GM21737 (cell line): ENCODE results near the gene WASF3.

ENCODE experiments used
- ATAC-seq: cut with Tn5 transposase; IDR thresholded peaks from one replicate; pipeline ENCODE4 v1.9.1; 2021; ENCODE audit warnings: mild to moderate bottlenecking, moderate library complexity; ENCODE audit not compliant: unreplicated experiment

The WASF3 gene

GRCh38 chr13:26541678-26542568 lies 15.6 kb upstream of the WASF3 start:
- ATAC-seq, result no peak

- no peak for ATAC-seq
These were observed 12.8 kb upstream of the WASF3 start for GRCh38 chr13:26544707-26545106.

DNA sequence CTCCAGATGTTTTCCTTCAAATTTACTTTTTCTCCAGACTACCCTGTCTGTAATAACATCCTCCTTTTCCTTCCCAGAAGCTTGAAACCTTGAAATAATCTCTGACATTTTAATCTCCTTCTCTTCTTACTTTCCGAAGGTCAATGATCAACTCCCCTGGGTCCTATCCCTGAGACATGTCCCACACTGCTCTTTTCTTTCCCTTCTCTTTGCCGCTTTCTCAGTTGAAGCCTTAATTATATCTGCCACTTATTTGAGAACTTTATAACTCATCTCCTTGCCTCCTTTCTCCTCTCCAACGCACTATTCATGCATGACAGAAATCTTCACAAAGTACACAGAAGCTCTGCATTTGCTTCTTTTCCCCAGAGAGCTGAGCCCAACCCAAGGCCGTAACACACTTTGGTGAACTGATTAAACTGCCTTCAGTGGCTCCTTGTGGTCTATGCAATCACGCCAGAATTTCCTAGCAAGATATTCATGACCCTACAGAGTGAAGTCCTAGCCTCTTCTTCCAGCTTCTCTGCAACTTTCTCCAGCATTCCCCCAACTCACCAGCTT lies 9.2 kb upstream of the WASF3 start:
- ATAC-seq, result no peak

- no peak for ATAC-seq
These were observed 7.8 kb upstream of the WASF3 start for GRCh38 chr13:26549713-26550112.

DNA sequence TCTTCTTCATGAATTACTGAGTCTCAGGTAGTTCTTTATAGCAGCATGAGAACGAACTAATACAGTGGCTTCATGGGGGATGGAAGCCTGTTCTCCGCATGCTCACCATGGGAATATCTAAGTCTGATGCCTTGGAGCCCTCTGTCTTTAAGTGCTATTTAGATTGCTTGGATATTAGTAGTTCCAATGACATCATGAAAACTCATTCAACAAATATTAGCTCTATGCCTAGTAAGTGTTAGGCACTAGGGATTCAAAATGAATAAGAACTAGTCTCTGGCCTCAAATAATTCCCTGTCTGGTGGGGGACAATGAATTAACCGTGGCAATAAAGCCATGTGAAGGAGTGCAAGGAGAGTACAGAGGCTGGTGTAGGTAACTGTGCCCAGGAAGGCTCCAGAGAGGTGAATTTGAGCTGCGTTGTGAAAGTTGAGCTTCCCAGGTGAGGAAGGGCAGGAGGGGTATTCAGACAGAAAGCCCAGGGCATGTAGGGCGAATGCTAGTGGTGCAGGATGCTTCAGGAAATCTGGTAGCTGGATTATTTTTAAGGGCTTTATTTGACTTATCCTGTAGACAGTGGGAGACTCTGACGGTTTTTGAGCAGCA lies 6.1 kb upstream of the WASF3 start:
- ATAC-seq, result no peak

DNA sequence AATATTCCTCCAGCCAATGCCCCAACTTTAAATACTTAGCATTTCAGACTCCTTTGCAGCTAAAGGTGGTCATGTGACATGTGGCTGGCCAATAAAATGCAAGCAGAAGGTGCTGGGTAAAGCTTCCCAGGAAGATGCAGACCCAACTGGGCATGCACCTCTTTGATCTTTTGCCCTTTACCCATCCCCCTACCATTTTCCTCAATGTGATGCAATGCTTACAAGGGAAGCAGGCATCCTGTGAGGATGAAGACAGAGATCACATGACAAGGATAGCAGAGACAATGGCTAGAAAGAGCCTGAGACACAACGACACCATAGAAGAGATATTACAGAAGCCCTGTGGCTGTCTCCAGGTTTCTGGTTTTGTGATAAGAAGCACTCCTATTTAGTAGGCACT lies 2.1 kb upstream of the WASF3 start:
- no peak for ATAC-seq

- ATAC-seq, result peak; percentile 43
These were observed 461 bp upstream of the WASF3 start for GRCh38 chr13:26557051-26557392.

DNA sequence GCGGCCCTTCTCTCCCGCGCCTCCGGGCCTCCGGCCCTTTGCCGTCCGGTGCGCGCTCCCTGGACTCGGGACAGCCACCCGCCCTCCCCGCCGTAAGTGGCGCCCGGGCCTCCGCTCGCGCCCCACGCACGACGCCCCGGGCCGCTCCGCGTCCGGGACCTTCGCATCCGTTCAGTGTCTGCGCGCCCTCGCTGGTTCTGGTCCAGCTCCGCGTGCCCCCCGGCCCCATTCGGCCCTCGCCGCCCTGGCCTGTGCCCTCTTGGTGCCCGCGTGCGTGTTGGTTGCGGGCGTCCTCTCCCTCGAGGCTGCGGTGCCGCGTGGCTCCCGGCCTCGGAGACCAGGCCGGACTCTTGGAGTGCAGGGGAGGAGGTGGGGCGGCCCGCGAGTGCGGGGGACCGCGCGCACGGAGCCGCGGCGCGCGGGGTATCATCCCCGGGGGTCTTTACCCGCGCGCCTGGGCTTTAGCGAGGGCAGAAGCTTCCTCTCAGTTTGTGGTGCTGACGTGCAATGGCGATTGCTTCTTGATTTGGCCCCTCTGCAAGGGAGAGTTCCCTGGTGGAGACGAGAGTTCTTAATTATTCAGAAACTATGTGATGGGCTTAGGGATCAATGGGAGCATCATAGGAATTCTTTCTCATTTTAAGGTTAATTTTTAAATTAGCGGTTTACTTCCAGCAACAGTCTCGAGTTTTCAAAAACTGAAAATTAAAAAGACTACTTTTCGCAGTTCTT lies 757 bp downstream of the WASF3 start:
- no peak for ATAC-seq

GRCh38 chr13:26558987-26559386 lies 1.5 kb downstream of the WASF3 start:
- no peak for ATAC-seq

DNA sequence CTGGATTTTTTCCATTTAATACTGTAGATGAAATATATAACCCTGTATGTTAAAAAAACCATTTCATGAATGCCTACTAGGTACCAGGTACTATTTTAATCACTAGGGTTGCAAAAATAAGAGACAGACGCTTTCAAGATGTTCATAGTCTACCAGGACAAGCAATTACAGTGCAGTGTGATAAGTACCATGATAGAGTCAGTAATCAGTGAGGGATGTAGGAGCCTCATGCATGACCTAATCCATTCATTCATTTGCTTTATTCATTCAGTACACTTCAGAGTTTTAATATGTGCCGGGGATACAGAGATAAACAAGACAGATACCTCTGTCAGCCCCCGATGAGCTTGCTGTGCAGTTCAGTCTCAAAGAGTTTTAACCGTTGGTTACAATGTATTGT lies 3.0 kb downstream of the WASF3 start:
- no peak for ATAC-seq

- ATAC-seq, result no peak
These were observed 3.6 kb downstream of the WASF3 start for GRCh38 chr13:26561067-26561466.

DNA sequence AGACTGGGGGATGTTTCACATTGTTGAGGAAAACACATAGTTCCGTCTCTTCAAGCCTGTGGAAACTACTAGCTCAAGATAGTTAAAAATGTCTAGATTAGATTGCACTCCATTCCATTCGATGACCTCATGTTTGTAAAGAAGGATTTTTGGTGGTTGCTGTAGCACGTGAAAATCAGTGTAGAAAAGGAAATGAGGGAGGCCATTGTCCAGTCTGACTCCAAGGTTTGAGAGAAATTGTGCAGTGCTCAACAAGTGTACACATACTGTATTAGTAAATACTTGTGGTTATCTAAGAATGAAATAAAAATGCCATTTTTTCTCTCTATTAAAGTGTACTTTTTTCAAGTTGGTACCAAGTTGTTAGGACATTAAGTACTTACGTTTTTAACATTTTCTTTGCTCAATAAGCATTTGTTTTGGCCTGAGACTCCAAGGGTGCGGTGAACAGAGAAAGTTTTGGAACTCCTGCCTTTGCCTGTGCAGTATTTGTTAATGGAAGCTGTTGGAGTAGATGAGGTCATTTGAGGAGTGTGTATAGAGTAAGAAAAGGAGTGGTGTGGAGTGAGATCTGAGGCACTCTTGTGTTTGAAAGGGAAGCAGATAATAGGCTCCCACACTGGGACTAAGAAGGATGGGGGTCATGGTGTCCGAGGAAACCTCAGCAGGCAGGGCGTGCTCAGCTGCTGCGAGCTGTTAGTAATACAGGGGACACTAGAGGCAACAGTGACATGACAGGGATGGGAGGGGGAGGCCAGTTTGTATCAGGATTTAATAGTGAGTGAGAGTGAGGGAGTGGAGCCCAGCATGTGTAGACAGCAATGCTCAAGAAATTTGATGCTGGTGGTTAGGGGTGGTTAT lies 4.4 kb downstream of the WASF3 start:
- ATAC-seq, result no peak

GRCh38 chr13:26562512-26562890 lies 5.0 kb downstream of the WASF3 start:
- no peak for ATAC-seq

DNA sequence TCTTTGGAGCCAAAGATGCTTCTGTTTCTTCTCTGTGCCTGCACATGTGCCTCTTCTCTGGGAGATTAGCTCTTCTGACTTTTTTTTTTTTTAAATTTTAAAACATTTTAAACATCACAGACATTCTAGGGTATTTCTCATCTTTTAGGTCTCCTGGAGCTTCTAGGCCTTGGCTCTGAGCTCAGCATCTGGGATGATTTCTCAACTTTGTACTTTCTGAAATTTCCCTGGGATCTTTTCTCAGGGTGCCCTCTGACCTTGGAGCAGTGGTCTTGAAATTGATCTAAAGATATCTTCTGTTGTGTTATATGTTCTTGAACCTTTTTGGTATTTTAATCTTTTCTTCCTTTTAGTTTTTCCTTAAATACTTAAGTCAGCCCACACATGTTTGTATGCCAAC lies 6.2 kb downstream of the WASF3 start:
- no peak for ATAC-seq

DNA sequence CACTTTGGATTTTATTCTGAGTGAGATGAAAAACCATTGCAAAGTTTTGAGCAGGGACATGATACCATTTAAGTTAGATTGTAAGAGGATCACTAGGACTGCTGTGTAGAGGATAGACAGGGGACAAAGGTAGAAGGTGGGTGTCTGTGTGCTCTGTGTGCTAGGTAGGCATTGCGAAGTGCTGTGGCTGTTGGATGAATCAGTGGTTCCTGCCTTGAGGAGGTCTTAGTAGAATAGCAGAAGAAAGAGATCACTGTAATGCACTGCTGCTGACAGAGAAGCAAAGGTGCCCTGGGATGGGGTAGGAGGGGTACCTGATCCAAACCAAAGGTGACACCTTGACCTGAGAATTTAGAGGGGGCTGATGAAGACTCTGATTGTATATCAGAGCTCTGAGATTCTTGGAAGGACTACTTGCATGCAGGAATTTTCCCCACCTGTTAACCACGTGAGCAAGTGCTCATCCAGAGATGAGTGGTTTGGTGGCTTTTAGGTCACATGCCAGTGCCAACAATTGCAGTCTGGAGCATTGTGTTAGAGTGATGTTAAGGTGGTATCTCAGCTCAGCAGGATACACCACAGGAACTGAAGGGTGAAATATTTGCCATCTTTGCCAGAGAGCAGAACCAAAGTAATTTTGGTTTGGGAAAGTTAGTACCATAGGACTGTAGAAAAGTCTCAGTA lies 10.8 kb downstream of the WASF3 start:
- no peak for ATAC-seq

DNA sequence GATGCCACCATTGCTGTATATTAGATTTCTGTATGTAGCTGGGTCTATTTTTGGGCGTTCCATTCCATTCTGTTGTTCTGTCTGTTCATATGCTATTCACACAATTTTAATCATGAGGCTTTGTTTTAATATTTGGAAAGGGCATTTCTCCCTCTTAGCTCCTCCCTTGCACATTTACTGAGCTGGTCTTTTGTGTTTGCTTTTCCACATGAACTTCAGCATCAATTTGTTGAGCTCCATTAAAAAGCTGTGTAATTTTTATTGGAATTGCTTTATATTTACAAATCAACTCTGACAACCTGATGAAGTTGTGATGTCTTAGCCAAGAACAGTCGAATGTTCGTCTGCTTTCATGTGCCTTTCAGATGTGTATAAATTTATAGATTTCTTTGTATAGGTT lies 14.0 kb downstream of the WASF3 start:
- ATAC-seq, result no peak

GRCh38 chr13:26575244-26575643 lies 17.8 kb downstream of the WASF3 start:
- no peak for ATAC-seq

- ATAC-seq, result no peak
These were observed 22.1 kb downstream of the WASF3 start for GRCh38 chr13:26579580-26579979.

GRCh38 chr13:26583662-26584061 lies 26.2 kb downstream of the WASF3 start:
- no peak for ATAC-seq

GRCh38 chr13:26584713-26585112 lies 27.2 kb downstream of the WASF3 start:
- ATAC-seq, result no peak
